Keratinocyte (primary cell): Measurements from ENCODE around the gene FOXP4.
A peak's percentile ranks its signal among the peaks of the same experiment; 100 is the strongest.

Experiments
- CTCF ChIP-seq, 3 experiments: IDR thresholded peaks in 1 of 3; conservative IDR thresholded peaks in 1 of 3; optimal IDR thresholded peaks in 1 of 3; 2 replicates in 2 of 3; 3 replicates in 1 of 3; pipeline versions ENCODE3 to v1.5.1; 2011; ENCODE audit warnings: low read length in 3 of 3, mild to moderate bottlenecking in 3 of 3, moderate library complexity in 2 of 3, control low read depth in 1 of 3, inconsistent platforms in 1 of 3; ENCODE audit not compliant: insufficient read depth in 2 of 3; ENCODE audit errors: extremely low read depth in 1 of 3
- EZH2 ChIP-seq: IDR thresholded peaks from one replicate; pipeline ENCODE4 v1.6.1; 2012; ENCODE audit warnings: inconsistent platforms, mild to moderate bottlenecking, low read length, moderate library complexity

GRCh38 chr6:41605649-41606048 is 59.5 kb downstream of the FOXP4 start:
- TF ChIP-seq CTCF (optimal IDR thresholded peaks at IDR 0.05 in 1 of 3, IDR thresholded peaks at IDR 0.05 in 1 of 3, conservative IDR thresholded peaks at IDR 0.05 in 1 of 3; ENCODE audit: extremely low read depth in 1 of 3, insufficient read depth in 2 of 3, low read length in 3 of 3), result peak in 1 of 3 experiments; percentile 71
- TF ChIP-seq EZH2, result no peak
